HAP-1 (cell line): Measurements from ENCODE around the gene PRAMEF33.
A peak's percentile ranks its signal among the peaks of the same experiment; 100 is the strongest.
"Not testable (repeated sequence)": the region's sequence is repeated elsewhere in the genome, so short reads cannot be mapped to it uniquely, and the experiment has no call there.

Experiments
- DNase-seq, 2 experiments: peaks; one replicate each; pipeline ENCODE4 v3.0.0-alpha.2; 2016 to 2020; ENCODE audit warnings: low spot score in 2 of 2
- H3K27me3 ChIP-seq: fragments of 250-450 bp; sonication (Bioruptor Pico); 2 replicates; pipeline ENCODE4 v1.5.1; 2020; ENCODE audit warnings: low read depth, mild to moderate bottlenecking, moderate library complexity
- H3K36me3 ChIP-seq: fragments of 250-450 bp; sonication (Bioruptor Pico); replicated peaks from 2 replicates; pipeline ENCODE4 v1.5.1; 2020; ENCODE audit warnings: mild to moderate bottlenecking
- H3K4me1 ChIP-seq: fragments of 250-450 bp; sonication (Bioruptor Pico); 2 replicates; pipeline ENCODE4 v1.5.1; 2020; ENCODE audit warnings: mild to moderate bottlenecking
- H3K4me3 ChIP-seq: fragments of 250-450 bp; sonication (Bioruptor Pico); 2 replicates; pipeline ENCODE4 v1.5.1; 2020; ENCODE audit warnings: mild to moderate bottlenecking, moderate library complexity
- H3K9me3 ChIP-seq: fragments of 250-450 bp; sonication (Bioruptor Pico); 2 replicates; pipeline ENCODE4 v1.5.1; 2020; ENCODE audit warnings: mild to moderate bottlenecking, moderate library complexity
- in situ Hi-C: fragments of 300-500 bp; cut with MboI; formaldehyde crosslinking; loops from 3 replicates; pipeline ENCODE4 v1.14.3; 2020; ENCODE audit warnings: low sequenced_read_pairs, inconsistent platforms, mixed read lengths

PRAMEF33 gene

GRCh38 chr1:13354475-13354874 lies 51.1 kb downstream of the PRAMEF33 start:
- H3K4me1 ChIP-seq, in situ Hi-C loops, H3K27me3 ChIP-seq, DNase-seq, H3K36me3 ChIP-seq, H3K4me3 ChIP-seq, H3K9me3 ChIP-seq: not testable (repeated sequence)

- H3K9me3 ChIP-seq, in situ Hi-C loops: not testable (repeated sequence)
- peak; percentile 44 to 65 for DNase-seq
Measured at GRCh38 chr1:13356774-13357173, 53.4 kb downstream of the PRAMEF33 start.

More at GRCh38 chr1:13356774-13357173, 53.4 kb downstream of the PRAMEF33 start:
- not testable (repeated sequence) for H3K36me3 ChIP-seq, H3K27me3 ChIP-seq, H3K4me1 ChIP-seq, H3K4me3 ChIP-seq
